ENCODE results near the gene ELF5.

Gene ELF5

DNA sequence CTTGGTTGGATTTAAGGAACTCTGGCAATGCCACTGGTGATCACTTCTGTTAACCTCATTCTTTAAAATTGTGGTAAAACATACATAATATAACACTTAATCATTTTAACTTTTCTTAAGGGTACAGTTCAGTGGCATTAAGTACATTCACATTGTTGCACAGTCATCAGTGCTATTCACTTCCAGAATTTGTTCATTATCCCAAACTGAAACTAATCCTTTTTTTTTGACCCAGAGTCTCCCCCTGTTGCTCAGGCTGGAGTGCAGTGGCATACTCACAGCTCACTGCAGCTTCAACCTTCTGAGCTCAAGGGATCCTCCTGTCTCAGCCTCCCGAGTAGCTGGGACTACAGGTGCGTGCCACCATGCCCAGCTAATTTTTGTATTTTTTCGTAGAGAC, 10.6 kb downstream of the ELF5 start:
- H3K36me3 ChIP-seq (ENCODE audit: insufficient read depth, insufficient read length, low read length): no peaks in the 10 kb centered on the region
- no peak for DNase-seq (ENCODE audit: low read depth, low spot score)
- H3K9ac ChIP-seq (ENCODE audit: insufficient read length, low read depth): no peak overlapping the region
- H3K4me3 ChIP-seq (ENCODE audit: insufficient read length, low read depth): no peak overlapping the region
- no peak for TF ChIP-seq ZNF274 (IDR thresholded peaks at IDR 0.05; ENCODE audit: low read depth, low read length)
- no peaks in the 10 kb centered on the region for H3K4me1 ChIP-seq (ENCODE audit: insufficient read depth, insufficient read length)
- H3K9me3 ChIP-seq (ENCODE audit: insufficient read depth, low read length): no peaks in the 10 kb centered on the region
- H3K27me3 ChIP-seq (ENCODE audit: insufficient read depth, insufficient read length): no peaks in the 10 kb centered on the region

- Histone ChIP-seq H3K4me3 (ENCODE audit: insufficient read length, low read depth) (no peak overlapping the region), H3K4me1 (ENCODE audit: insufficient read depth, insufficient read length) (no peaks in the 10 kb centered on the region), H3K36me3 (ENCODE audit: insufficient read depth, insufficient read length, low read length) (no peaks in the 10 kb centered on the region), H3K9ac (ENCODE audit: insufficient read length, low read depth) (no peak overlapping the region), H3K9me3 (ENCODE audit: insufficient read depth, low read length) (no peaks in the 10 kb centered on the region), H3K27me3 (ENCODE audit: insufficient read depth, insufficient read length) (no peaks in the 10 kb centered on the region)
- TF ChIP-seq ZNF274 (IDR thresholded peaks at IDR 0.05; ENCODE audit: low read depth, low read length) (no peak), SUZ12 (IDR thresholded peaks at IDR 0.05; ENCODE audit: extremely low read depth, insufficient read depth, insufficient read length) (no peak), YY1 (IDR thresholded peaks at IDR 0.05; ENCODE audit: insufficient read depth, insufficient read length) (no peak)
- DNase-seq (ENCODE audit: low read depth, low spot score): no peak
Measured at GRCh38 chr11:34501949-34502348, 11.6 kb downstream of the ELF5 start.

- no peak for DNase-seq (ENCODE audit: low read depth, low spot score)
- TF ChIP-seq SUZ12 (IDR thresholded peaks at IDR 0.05; ENCODE audit: extremely low read depth, insufficient read depth, insufficient read length) (no peak), YY1 (IDR thresholded peaks at IDR 0.05; ENCODE audit: insufficient read depth, insufficient read length) (no peak), ZNF274 (IDR thresholded peaks at IDR 0.05; ENCODE audit: low read depth, low read length) (no peak)
- Histone ChIP-seq H3K4me3 (ENCODE audit: insufficient read length, low read depth) (no peak overlapping the region), H3K9me3 (ENCODE audit: insufficient read depth, low read length) (no peaks in the 10 kb centered on the region), H3K9ac (ENCODE audit: insufficient read length, low read depth) (no peak overlapping the region), H3K36me3 (ENCODE audit: insufficient read depth, insufficient read length, low read length) (no peaks in the 10 kb centered on the region), H3K27me3 (ENCODE audit: insufficient read depth, insufficient read length) (no peaks in the 10 kb centered on the region), H3K4me1 (ENCODE audit: insufficient read depth, insufficient read length) (no peaks in the 10 kb centered on the region)
Measured at GRCh38 chr11:34501500-34501899, 12.1 kb downstream of the ELF5 start.

GRCh38 chr11:34499719-34500500, 13.7 kb downstream of the ELF5 start:
- Histone ChIP-seq H3K9ac (ENCODE audit: insufficient read length, low read depth) (no peak overlapping the region), H3K4me3 (ENCODE audit: insufficient read length, low read depth) (no peak overlapping the region), H3K4me1 (ENCODE audit: insufficient read depth, insufficient read length) (no peaks in the 10 kb centered on the region), H3K27me3 (ENCODE audit: insufficient read depth, insufficient read length) (no peaks in the 10 kb centered on the region), H3K9me3 (ENCODE audit: insufficient read depth, low read length) (no peaks in the 10 kb centered on the region), H3K36me3 (ENCODE audit: insufficient read depth, insufficient read length, low read length) (no peaks in the 10 kb centered on the region)
- no peak for TF ChIP-seq SUZ12 (IDR thresholded peaks at IDR 0.05; ENCODE audit: extremely low read depth, insufficient read depth, insufficient read length)
- no peak for TF ChIP-seq YY1 (IDR thresholded peaks at IDR 0.05; ENCODE audit: insufficient read depth, insufficient read length)
- TF ChIP-seq ZNF274 (IDR thresholded peaks at IDR 0.05; ENCODE audit: low read depth, low read length): no peak
- no peak for DNase-seq (ENCODE audit: low read depth, low spot score)

GRCh38 chr11:34495724-34496377, 17.7 kb downstream of the ELF5 start:
- no peaks in the 10 kb centered on the region for H3K36me3 ChIP-seq (ENCODE audit: insufficient read depth, insufficient read length, low read length)
- TF ChIP-seq SUZ12 (IDR thresholded peaks at IDR 0.05; ENCODE audit: extremely low read depth, insufficient read depth, insufficient read length) (no peak), YY1 (IDR thresholded peaks at IDR 0.05; ENCODE audit: insufficient read depth, insufficient read length) (no peak), ZNF274 (IDR thresholded peaks at IDR 0.05; ENCODE audit: low read depth, low read length) (no peak)
- H3K4me1 ChIP-seq (ENCODE audit: insufficient read depth, insufficient read length): no peaks in the 10 kb centered on the region
- H3K27me3 ChIP-seq (ENCODE audit: insufficient read depth, insufficient read length): no peaks in the 10 kb centered on the region
- no peak overlapping the region for H3K4me3 ChIP-seq (ENCODE audit: insufficient read length, low read depth)
- no peaks in the 10 kb centered on the region for H3K9me3 ChIP-seq (ENCODE audit: insufficient read depth, low read length)
- no peak for DNase-seq (ENCODE audit: low read depth, low spot score)
- no peak overlapping the region for H3K9ac ChIP-seq (ENCODE audit: insufficient read length, low read depth)

DNA sequence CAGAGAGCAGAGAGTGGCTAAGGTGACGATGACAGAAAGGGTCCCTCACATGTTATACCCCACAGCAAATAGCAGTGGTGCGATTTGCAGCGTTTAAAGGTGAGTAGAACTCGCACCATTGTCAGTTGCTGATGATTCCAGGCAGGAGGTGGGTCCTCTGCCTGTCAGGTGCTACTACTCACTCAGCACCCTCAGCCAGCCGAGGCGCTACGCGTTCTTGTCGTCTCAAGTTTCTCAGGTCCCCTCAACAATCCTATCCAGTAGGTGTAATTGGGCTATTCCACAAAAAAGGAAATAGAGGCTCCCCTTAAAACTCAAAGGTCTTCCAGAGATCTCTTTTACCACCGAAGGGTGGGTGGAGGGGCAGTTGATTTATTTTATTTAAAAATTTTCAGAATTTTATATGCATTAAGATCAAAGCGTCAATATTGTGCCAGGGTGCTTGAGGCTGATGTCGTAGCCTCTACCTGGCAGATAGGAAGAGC, 18.3 kb downstream of the ELF5 start:
- no peak for DNase-seq (ENCODE audit: low read depth, low spot score)
- no peaks in the 10 kb centered on the region for H3K36me3 ChIP-seq (ENCODE audit: insufficient read depth, insufficient read length, low read length)
- TF ChIP-seq SUZ12 (IDR thresholded peaks at IDR 0.05; ENCODE audit: extremely low read depth, insufficient read depth, insufficient read length) (no peak), ZNF274 (IDR thresholded peaks at IDR 0.05; ENCODE audit: low read depth, low read length) (no peak), YY1 (IDR thresholded peaks at IDR 0.05; ENCODE audit: insufficient read depth, insufficient read length) (no peak)

DNA sequence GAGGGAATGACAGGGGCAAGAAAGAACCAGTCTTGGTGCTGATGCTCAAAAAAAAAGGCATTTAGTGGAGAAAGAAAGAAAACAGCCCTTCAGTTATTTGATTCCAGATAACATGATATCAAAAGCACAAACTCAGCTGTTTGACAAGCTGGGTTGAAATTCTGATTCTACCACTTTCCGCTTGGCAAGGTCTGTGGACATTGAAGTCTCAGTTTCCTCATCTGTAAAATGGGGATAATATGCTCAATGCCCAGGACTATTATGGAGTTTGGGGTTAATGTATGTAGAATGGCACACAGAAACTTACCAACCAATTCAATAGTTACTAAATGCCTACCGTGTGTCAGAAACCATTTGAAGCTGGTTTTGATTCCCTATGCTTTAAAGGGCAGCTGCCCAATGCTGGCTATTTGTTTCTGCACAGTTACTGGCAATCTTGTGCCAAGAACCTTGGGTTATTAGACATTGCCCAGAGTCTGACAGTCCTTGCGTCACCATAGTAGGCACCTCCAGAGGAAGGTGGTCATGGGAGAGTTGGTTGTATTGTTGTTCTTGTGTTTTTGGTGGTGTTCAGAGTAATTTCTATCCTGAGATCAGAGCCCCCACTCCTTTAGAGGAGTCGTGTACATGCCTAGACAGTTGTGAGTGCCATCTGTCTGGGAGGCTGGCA, 19.5 kb downstream of the ELF5 start:
- TF ChIP-seq SUZ12 (IDR thresholded peaks at IDR 0.05; ENCODE audit: extremely low read depth, insufficient read depth, insufficient read length) (no peak), ZNF274 (IDR thresholded peaks at IDR 0.05; ENCODE audit: low read depth, low read length) (no peak), YY1 (IDR thresholded peaks at IDR 0.05; ENCODE audit: insufficient read depth, insufficient read length) (no peak)
- no peak for DNase-seq (ENCODE audit: low read depth, low spot score)
- Histone ChIP-seq H3K9ac (ENCODE audit: insufficient read length, low read depth) (no peak overlapping the region), H3K27me3 (ENCODE audit: insufficient read depth, insufficient read length) (no peaks in the 10 kb centered on the region), H3K9me3 (ENCODE audit: insufficient read depth, low read length) (no peaks in the 10 kb centered on the region), H3K4me1 (ENCODE audit: insufficient read depth, insufficient read length) (no peaks in the 10 kb centered on the region), H3K36me3 (ENCODE audit: insufficient read depth, insufficient read length, low read length) (no peaks in the 10 kb centered on the region), H3K4me3 (ENCODE audit: insufficient read length, low read depth) (no peak overlapping the region)

More for the DNA sequence above, 18.3 kb downstream of the ELF5 start:
- Histone ChIP-seq H3K27me3 (ENCODE audit: insufficient read depth, insufficient read length) (no peaks in the 10 kb centered on the region), H3K9me3 (ENCODE audit: insufficient read depth, low read length) (no peaks in the 10 kb centered on the region), H3K4me3 (ENCODE audit: insufficient read length, low read depth) (no peak overlapping the region), H3K4me1 (ENCODE audit: insufficient read depth, insufficient read length) (no peaks in the 10 kb centered on the region), H3K9ac (ENCODE audit: insufficient read length, low read depth) (no peak overlapping the region)

All from NT2/D1 (cell line).